Gastroesophageal sphincter (tissue), 4 donors: ENCODE data around the gene TMEM229B. TPM values are rescaled to one million over a fixed set of nuclear protein-coding genes. Genes with fewer than 3 reads are reported as not detected.

Experiments
- ATAC-seq: fragments of 150-250 bp; one replicate; pipeline ENCODE4 v1.9.1; 2016; ENCODE audit warnings: mild to moderate bottlenecking, moderate library complexity
- H3K27ac ChIP-seq, 4 donors: fragments of 200-600 bp; sonication (generic) in 3 of 4; 1 replicate in 3 of 4; 2 replicates in 1 of 4; pipeline ENCODE4 v1.5.1; 2016 to 2019
- H3K27me3 ChIP-seq: fragments of 200-600 bp; sonication (generic); one replicate; pipeline ENCODE4 v1.5.1; 2019
- H3K36me3 ChIP-seq, 2 donors: fragments of 200-600 bp; sonication (generic); one replicate each; pipeline ENCODE4 v1.5.1; 2019; ENCODE audit warnings: control low read depth in 1 of 2
- H3K4me1 ChIP-seq, 3 donors: fragments of 200-600 bp; sonication (generic); 1 replicate in 2 of 3; 2 replicates in 1 of 3; pipeline ENCODE4 v1.5.1; 2016 to 2019; ENCODE audit warnings: control low read depth in 2 of 3
- H3K4me3 ChIP-seq, 2 donors: fragments of 200-600 bp; sonication (generic); one replicate each; pipeline ENCODE4 v1.5.1; 2019; ENCODE audit warnings: mild to moderate bottlenecking in 1 of 2, moderate library complexity in 1 of 2
- H3K9me3 ChIP-seq, 3 donors: fragments of 200-600 bp; sonication (generic); one replicate each; pipeline ENCODE4 v1.5.1; 2017 to 2019; ENCODE audit warnings: control low read depth in 2 of 3
- CTCF ChIP-seq, 4 experiments: fragments of 200-600 bp in 2 of 4; fragments of 450-650 bp in 2 of 4; sonication (generic) in 1 of 4; IDR thresholded peaks; one replicate each; pipeline ENCODE4 v1.5.1; 2017 to 2019; ENCODE audit warnings: antibody characterized with exemption in 4 of 4, mild to moderate bottlenecking in 2 of 4, moderate library complexity in 2 of 4
- EP300 ChIP-seq: sonication (generic); formaldehyde crosslinking; IDR thresholded peaks from one replicate; pipeline ENCODE4 v1.6.1; 2017; ENCODE audit warnings: antibody characterized with exemption, mild to moderate bottlenecking
- POLR2A ChIP-seq, 2 donors: fragments of 450-650 bp; IDR thresholded peaks; one replicate each; pipeline ENCODE4 v1.6.1; 2017; ENCODE audit warnings: antibody characterized with exemption in 2 of 2, mild to moderate bottlenecking in 2 of 2, moderate library complexity in 1 of 2
- POLR2AphosphoS5 ChIP-seq: sonication (generic); formaldehyde crosslinking; IDR thresholded peaks from one replicate; pipeline ENCODE4 v1.6.1; 2017; ENCODE audit warnings: antibody characterized with exemption
- WGBS, 2 donors: methylation state at CpG; one replicate each; pipeline ENCODE4 v1.1.5; 2018; ENCODE audit warnings: low coverage in 1 of 2; 5-methylcytosine and 5-hydroxymethylcytosine counted together
- total RNA-seq, 4 donors: library from RNA; depleted of rRNA; stranded (reverse); fragments of >200 nt; gene quantifications; one replicate each; pipeline ENCODE4 v1.1.0, GENCODE V29; 2016

The TMEM229B gene
- total RNA-seq, 4 donors from 2014 or later: 0.94 to 3.9 (median 2.5) TPM

GRCh38 chr14:67480011-67480410 lies 8.5 kb downstream of the TMEM229B start:
- H3K27ac ChIP-seq: no peak overlapping the region
- WGBS, 2 donors: 31 to 50% methylated on average over 2 to 6 of the region's 9 CpGs
- no peaks in the 10 kb centered on the region for H3K27me3 ChIP-seq
- no peaks in the 10 kb centered on the region for H3K4me1 ChIP-seq
- no peaks in the 10 kb centered on the region for H3K9me3 ChIP-seq
- no peak for ATAC-seq
- TF ChIP-seq POLR2AphosphoS5: no peak
- no peak for TF ChIP-seq POLR2A (IDR thresholded peaks at IDR 0.05)
- no peak for TF ChIP-seq EP300
- TF ChIP-seq CTCF (IDR thresholded peaks at IDR 0.05): no peak
- no peak overlapping the region for H3K4me3 ChIP-seq
- H3K36me3 ChIP-seq: no peaks in the 10 kb centered on the region

DNA sequence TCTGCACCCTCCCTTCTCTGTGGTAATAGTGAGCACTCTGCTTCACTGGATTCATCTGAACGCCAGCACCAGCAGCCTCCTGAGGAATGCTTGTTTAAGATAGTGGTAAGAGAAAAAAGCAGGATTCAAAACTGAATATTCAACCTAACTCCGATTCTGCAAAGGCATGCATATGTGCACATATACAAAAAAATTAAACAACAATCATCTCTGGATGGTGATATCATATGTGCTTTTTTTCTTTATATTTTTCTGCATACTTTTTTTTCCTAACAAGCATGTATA lies 9.8 kb downstream of the TMEM229B start:
- Histone ChIP-seq H3K27me3 (no peaks in the 10 kb centered on the region), H3K27ac (no peak overlapping the region), H3K9me3 (no peaks in the 10 kb centered on the region), H3K4me3 (no peak overlapping the region), H3K36me3 (peaks cover 0 to 1% of the 10 kb centered on the region in 2 donors), H3K4me1 (no peaks in the 10 kb centered on the region)
- TF ChIP-seq EP300 (no peak), POLR2A (IDR thresholded peaks at IDR 0.05) (no peak), POLR2AphosphoS5 (no peak), CTCF (IDR thresholded peaks at IDR 0.05) (no peak)
- no peak for ATAC-seq
- 77 to 100% methylated on average over 1 to 2 of the region's 2 CpGs for WGBS, 2 donors

- Histone ChIP-seq H3K27ac (no peak overlapping the region), H3K4me1 (no peaks in the 10 kb centered on the region), H3K4me3 (no peak overlapping the region), H3K9me3 (no peaks in the 10 kb centered on the region), H3K27me3 (no peaks in the 10 kb centered on the region), H3K36me3 (peaks cover 0 to 7% of the 10 kb centered on the region in 2 donors)
- ATAC-seq: no peak
- WGBS, 2 donors: 79 to 86% methylated on average over 6 to 11 of the region's 11 CpGs
- TF ChIP-seq CTCF (IDR thresholded peaks at IDR 0.05) (no peak), POLR2AphosphoS5 (no peak)
These were observed 10.4 kb downstream of the TMEM229B start for GRCh38 chr14:67477926-67478799.

GRCh38 chr14:67474366-67474765 lies 14.2 kb downstream of the TMEM229B start:
- Histone ChIP-seq H3K36me3 (peaks cover 0 to 10% of the 10 kb centered on the region in 2 donors), H3K9me3 (no peaks in the 10 kb centered on the region), H3K4me3 (no peak overlapping the region), H3K4me1 (no peaks in the 10 kb centered on the region), H3K27me3 (no peaks in the 10 kb centered on the region), H3K27ac (no peak overlapping the region)
- no peak for ATAC-seq
- WGBS, 2 donors: 58 to 90% methylated on average over 1 of the region's 1 CpG
- TF ChIP-seq CTCF (IDR thresholded peaks at IDR 0.05): no peak
- no peak for TF ChIP-seq EP300
- no peak for TF ChIP-seq POLR2A (IDR thresholded peaks at IDR 0.05)
- no peak for TF ChIP-seq POLR2AphosphoS5
